Measurements from ENCODE around the gene PDPK1. TPM values are rescaled to one million over a fixed set of nuclear protein-coding genes. Genes with fewer than 3 reads are reported as not detected.
"Not testable (repeated sequence)": the region's sequence is repeated elsewhere in the genome, so short reads cannot be mapped to it uniquely, and the experiment has no call there.

Gene PDPK1
- total RNA-seq, 1 experiment from 2014 or later, result 32.3 TPM

DNA sequence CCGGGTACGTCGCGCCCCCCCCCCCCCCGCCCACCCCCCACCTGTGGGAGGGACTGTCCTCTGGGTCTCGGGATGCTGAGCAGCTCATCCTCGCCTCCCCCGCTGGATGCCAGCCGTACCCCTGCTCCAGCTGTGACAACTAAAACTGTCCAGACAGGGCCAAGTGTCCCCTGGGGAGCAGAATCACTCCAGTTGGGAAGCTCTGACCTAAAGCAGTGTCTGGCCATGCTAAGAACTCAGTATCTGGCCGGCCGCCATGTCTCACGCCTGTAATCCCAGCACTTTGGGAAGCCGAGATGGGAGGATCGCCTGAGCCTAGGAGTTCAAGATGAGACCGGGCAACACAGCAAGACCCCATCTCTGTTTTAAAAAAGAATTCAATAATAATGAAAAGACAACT is 83.0 kb downstream of the PDPK1 start:
- H3K4me1 Mint-ChIP-seq (ENCODE audit: insufficient read depth, unreplicated experiment); CTCF ChIA-PET; H3K27ac Mint-ChIP-seq (ENCODE audit: low read depth, unreplicated experiment); BruUV-seq (replicated peaks); DNase-seq (ENCODE audit: unreplicated experiment); H3K9me3 Mint-ChIP-seq (ENCODE audit: unreplicated experiment); POLR2A ChIA-PET; H3K4me3 Mint-ChIP-seq (ENCODE audit: unreplicated experiment); H3K27me3 Mint-ChIP-seq (ENCODE audit: insufficient read depth, unreplicated experiment); H3K36me3 Mint-ChIP-seq (ENCODE audit: insufficient read depth, unreplicated experiment); intact Hi-C loops (cut with micrococcal nuclease): not testable (repeated sequence)

- H3K36me3 Mint-ChIP-seq (ENCODE audit: insufficient read depth, unreplicated experiment); H3K4me1 Mint-ChIP-seq (ENCODE audit: insufficient read depth, unreplicated experiment); H3K4me3 Mint-ChIP-seq (ENCODE audit: unreplicated experiment); POLR2A ChIA-PET; H3K27ac Mint-ChIP-seq (ENCODE audit: low read depth, unreplicated experiment); BruUV-seq (replicated peaks); H3K27me3 Mint-ChIP-seq (ENCODE audit: insufficient read depth, unreplicated experiment); CTCF ChIA-PET; intact Hi-C loops (cut with micrococcal nuclease); DNase-seq (ENCODE audit: unreplicated experiment); H3K9me3 Mint-ChIP-seq (ENCODE audit: unreplicated experiment): not testable (repeated sequence)
These were observed 83.6 kb downstream of the PDPK1 start for GRCh38 chr16:2621395-2621794.

DNA sequence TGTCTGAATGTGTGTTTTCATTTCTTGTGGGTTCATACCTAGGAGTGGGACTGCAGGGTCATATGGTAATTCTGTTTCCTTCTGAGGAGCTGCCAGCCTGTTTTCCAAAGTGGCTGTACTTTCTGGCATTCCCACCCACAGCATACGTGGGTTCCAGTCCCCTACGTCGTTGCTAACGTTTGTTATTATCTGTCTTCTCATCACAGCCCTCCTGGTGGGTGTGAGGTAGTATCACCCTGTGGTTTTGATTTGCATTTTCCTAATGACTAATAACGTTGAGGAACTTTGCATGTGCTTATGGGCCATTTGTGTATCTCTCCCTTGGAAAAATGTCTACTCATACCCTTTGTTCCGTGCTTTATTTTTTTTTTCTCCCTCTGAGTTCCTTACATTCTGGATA is 89.3 kb downstream of the PDPK1 start:
- H3K27ac Mint-ChIP-seq (ENCODE audit: low read depth, unreplicated experiment); H3K4me1 Mint-ChIP-seq (ENCODE audit: insufficient read depth, unreplicated experiment); POLR2A ChIA-PET; intact Hi-C loops (cut with micrococcal nuclease); H3K4me3 Mint-ChIP-seq (ENCODE audit: unreplicated experiment); H3K27me3 Mint-ChIP-seq (ENCODE audit: insufficient read depth, unreplicated experiment); CTCF ChIA-PET; H3K36me3 Mint-ChIP-seq (ENCODE audit: insufficient read depth, unreplicated experiment); DNase-seq (ENCODE audit: unreplicated experiment); H3K9me3 Mint-ChIP-seq (ENCODE audit: unreplicated experiment); BruUV-seq (replicated peaks): not testable (repeated sequence)

DNA sequence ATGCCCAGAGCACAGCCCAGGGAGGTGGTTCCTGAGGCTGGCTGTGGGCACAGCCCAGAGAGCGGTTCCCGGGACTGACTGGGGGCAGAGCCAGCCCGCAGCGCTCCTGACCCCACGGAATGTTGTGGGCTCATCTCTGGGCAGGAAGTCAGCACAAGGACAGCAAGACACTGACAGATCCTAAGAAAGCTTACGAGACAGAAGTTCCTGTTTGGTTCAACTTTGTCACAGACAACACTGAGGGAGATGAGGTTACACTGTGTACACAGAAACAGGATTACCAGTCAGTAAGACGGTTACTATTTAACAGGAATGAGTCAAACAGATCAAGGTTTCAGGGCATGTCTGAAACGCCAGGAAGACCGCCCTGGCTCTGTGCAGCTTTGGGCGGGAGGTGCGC is 93.4 kb downstream of the PDPK1 start:
- BruUV-seq (replicated peaks); H3K36me3 Mint-ChIP-seq (ENCODE audit: insufficient read depth, unreplicated experiment); H3K4me3 Mint-ChIP-seq (ENCODE audit: unreplicated experiment); POLR2A ChIA-PET; H3K4me1 Mint-ChIP-seq (ENCODE audit: insufficient read depth, unreplicated experiment); intact Hi-C loops (cut with micrococcal nuclease); H3K27ac Mint-ChIP-seq (ENCODE audit: low read depth, unreplicated experiment); CTCF ChIA-PET; DNase-seq (ENCODE audit: unreplicated experiment); H3K9me3 Mint-ChIP-seq (ENCODE audit: unreplicated experiment); H3K27me3 Mint-ChIP-seq (ENCODE audit: insufficient read depth, unreplicated experiment): not testable (repeated sequence)

DNA sequence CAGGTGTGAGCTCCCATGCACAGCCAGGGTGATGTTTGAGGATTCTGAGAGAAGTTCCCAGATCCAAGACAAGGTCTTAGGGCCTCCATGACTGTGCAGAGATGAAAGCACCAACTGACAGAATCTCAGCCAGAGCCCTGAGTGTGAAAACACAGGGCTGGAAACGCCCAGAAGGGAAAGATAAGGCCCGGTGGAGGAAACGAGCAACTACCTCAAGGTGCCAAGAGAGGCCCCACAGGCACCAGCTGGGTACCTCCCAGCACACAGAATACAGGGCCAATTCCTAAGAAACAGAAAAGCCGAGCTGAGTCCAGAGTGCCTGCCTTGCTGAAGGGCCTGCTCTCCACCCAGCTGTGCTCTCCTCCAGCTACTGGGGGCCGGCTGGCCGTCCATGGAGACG is 94.5 kb downstream of the PDPK1 start:
- H3K4me1 Mint-ChIP-seq (ENCODE audit: insufficient read depth, unreplicated experiment); H3K9me3 Mint-ChIP-seq (ENCODE audit: unreplicated experiment); DNase-seq (ENCODE audit: unreplicated experiment); H3K27ac Mint-ChIP-seq (ENCODE audit: low read depth, unreplicated experiment); POLR2A ChIA-PET; H3K36me3 Mint-ChIP-seq (ENCODE audit: insufficient read depth, unreplicated experiment); H3K27me3 Mint-ChIP-seq (ENCODE audit: insufficient read depth, unreplicated experiment); H3K4me3 Mint-ChIP-seq (ENCODE audit: unreplicated experiment); intact Hi-C loops (cut with micrococcal nuclease); CTCF ChIA-PET; BruUV-seq (replicated peaks): not testable (repeated sequence)

GRCh38 chr16:2639071-2639721 is 101.4 kb downstream of the PDPK1 start:
- CTCF ChIA-PET, POLR2A ChIA-PET: not testable (repeated sequence)

DNA sequence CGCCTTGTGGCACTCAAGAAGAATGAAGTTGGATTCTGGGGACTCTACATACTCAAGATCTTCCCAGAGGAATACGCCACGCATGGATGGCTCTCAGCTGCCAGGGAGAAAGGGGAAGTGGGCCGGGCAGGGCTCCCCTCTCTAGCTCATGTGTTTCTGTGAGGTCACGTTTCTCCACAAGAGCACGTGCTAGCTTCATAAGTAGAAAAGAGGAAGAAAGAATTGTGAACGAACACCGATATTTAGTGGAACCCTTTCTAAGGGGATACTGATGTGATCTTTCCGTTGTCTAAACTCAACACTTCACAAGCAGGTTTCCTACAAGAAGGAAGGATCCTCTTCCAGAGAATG is 101.9 kb downstream of the PDPK1 start:
- POLR2A ChIA-PET; H3K27ac Mint-ChIP-seq (ENCODE audit: low read depth, unreplicated experiment); H3K4me1 Mint-ChIP-seq (ENCODE audit: insufficient read depth, unreplicated experiment); BruUV-seq (replicated peaks); H3K9me3 Mint-ChIP-seq (ENCODE audit: unreplicated experiment); CTCF ChIA-PET; H3K4me3 Mint-ChIP-seq (ENCODE audit: unreplicated experiment); H3K27me3 Mint-ChIP-seq (ENCODE audit: insufficient read depth, unreplicated experiment); H3K36me3 Mint-ChIP-seq (ENCODE audit: insufficient read depth, unreplicated experiment); DNase-seq (ENCODE audit: unreplicated experiment); intact Hi-C loops (cut with micrococcal nuclease): not testable (repeated sequence)

More at GRCh38 chr16:2639071-2639721, 101.4 kb downstream of the PDPK1 start:
- H3K27me3 Mint-ChIP-seq (ENCODE audit: insufficient read depth, unreplicated experiment); H3K4me3 Mint-ChIP-seq (ENCODE audit: unreplicated experiment); H3K27ac Mint-ChIP-seq (ENCODE audit: low read depth, unreplicated experiment); H3K36me3 Mint-ChIP-seq (ENCODE audit: insufficient read depth, unreplicated experiment); DNase-seq (ENCODE audit: unreplicated experiment); intact Hi-C loops (cut with micrococcal nuclease); H3K4me1 Mint-ChIP-seq (ENCODE audit: insufficient read depth, unreplicated experiment); BruUV-seq (replicated peaks); H3K9me3 Mint-ChIP-seq (ENCODE audit: unreplicated experiment): not testable (repeated sequence)

DNA sequence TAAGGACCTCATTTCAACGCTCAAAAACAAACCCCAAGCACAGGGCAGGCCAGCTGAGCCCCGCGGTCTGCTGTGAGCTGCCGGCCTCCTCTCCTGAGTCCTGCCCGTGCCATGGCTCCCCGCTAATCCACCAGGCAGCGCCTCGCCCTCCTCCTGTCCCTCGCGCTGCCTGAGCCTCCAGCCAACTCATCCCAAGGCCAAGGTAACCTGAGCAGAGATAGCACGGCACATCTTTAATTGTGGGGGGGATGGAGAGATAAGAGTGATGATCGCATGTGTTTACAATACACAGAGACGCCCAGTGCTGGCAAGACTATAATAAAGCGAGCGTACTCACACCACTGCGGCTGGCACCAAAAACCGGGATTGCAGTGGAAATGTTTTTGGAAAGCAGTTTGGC is 104.7 kb downstream of the PDPK1 start:
- H3K36me3 Mint-ChIP-seq (ENCODE audit: insufficient read depth, unreplicated experiment); H3K4me1 Mint-ChIP-seq (ENCODE audit: insufficient read depth, unreplicated experiment); intact Hi-C loops (cut with micrococcal nuclease); CTCF ChIA-PET; H3K27me3 Mint-ChIP-seq (ENCODE audit: insufficient read depth, unreplicated experiment); H3K4me3 Mint-ChIP-seq (ENCODE audit: unreplicated experiment); BruUV-seq (replicated peaks); H3K27ac Mint-ChIP-seq (ENCODE audit: low read depth, unreplicated experiment); POLR2A ChIA-PET; DNase-seq (ENCODE audit: unreplicated experiment); H3K9me3 Mint-ChIP-seq (ENCODE audit: unreplicated experiment): not testable (repeated sequence)

DNA sequence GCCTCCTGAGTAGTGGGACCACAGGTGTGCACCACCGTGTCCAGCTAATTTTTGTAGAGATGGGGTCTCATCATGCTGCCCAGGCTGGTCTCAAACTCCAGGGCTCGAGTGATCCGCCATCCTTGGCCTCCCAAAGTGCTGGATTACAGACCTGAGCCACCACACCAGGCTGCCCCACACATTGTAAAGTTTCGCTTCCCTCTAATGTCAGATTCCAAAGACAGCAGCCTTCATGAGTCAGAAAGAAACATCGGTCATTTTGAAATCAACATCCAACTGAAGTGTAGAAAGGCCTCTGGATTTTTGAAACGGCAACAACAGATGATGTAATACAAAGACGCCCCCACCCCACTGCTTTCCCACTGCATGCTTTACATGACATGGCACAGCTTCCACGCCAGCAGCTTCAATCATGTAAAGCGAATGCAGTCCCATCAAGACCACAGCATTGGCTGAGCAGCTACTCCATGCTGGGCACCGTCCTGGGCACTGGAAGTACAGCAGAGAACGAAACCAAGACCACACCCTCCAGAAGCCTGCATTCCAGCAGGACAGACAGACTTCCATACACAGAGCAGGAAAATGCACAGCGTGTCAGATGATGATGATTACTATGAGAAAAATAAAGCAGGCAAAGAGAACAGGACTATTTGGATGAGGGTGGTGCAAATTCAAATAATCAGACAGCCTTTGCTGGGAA is 107.1 kb downstream of the PDPK1 start:
- H3K4me3 Mint-ChIP-seq (ENCODE audit: unreplicated experiment); BruUV-seq (replicated peaks); H3K27ac Mint-ChIP-seq (ENCODE audit: low read depth, unreplicated experiment); DNase-seq (ENCODE audit: unreplicated experiment); H3K9me3 Mint-ChIP-seq (ENCODE audit: unreplicated experiment); intact Hi-C loops (cut with micrococcal nuclease); H3K27me3 Mint-ChIP-seq (ENCODE audit: insufficient read depth, unreplicated experiment); H3K36me3 Mint-ChIP-seq (ENCODE audit: insufficient read depth, unreplicated experiment); CTCF ChIA-PET; H3K4me1 Mint-ChIP-seq (ENCODE audit: insufficient read depth, unreplicated experiment); POLR2A ChIA-PET: not testable (repeated sequence)

Data from MCF 10A (cell line).